HCT116 (cell line): ENCODE measurements around the gene AARS1. TPM values are rescaled to one million over a fixed set of nuclear protein-coding genes. Genes with fewer than 3 reads are reported as not detected.

Source experiments
- ATAC-seq: fragments of 200-7000 bp; cut with Tn5 transposase; 2 replicates; pipeline ENCODE4 v1.9.1; 2020; ENCODE audit warnings: mild to moderate bottlenecking, moderate library complexity
- BruUV-seq: library from RNA; stranded (reverse); fragments of 400-500 nt; replicated peaks from 2 replicates; lab custom pipeline; 2021; lab: Mats Ljungman, UMichigan
- CTCF ChIA-PET: fragments of 300-600 bp; sonication (Branson Sonifier 250); formaldehyde crosslinking; loops from one replicate; lab custom pipeline; 2021; ENCODE audit warnings: antibody characterized with exemption; lab: Charles Lee
- POLR2A ChIA-PET: fragments of 300-600, 350-600 bp; sonication (Branson Sonifier 250); formaldehyde crosslinking; loops from one replicate; lab custom pipeline; 2021; ENCODE audit warnings: antibody characterized with exemption; lab: Charles Lee
- RAD21 ChIA-PET, 2 experiments: fragments of 300-600 bp; sonication (Branson Sonifier 250); formaldehyde crosslinking; loops; one replicate each; lab custom pipeline; 2023; ENCODE audit warnings: low total read pairs in 2 of 2; ENCODE audit not compliant: uncharacterized antibody in 2 of 2, unreplicated experiment in 2 of 2, low non-redundant PET in 1 of 2; lab: Charles Lee
- DNase-seq: peaks from one replicate; pipeline ENCODE4 v3.0.0-alpha.2; 2010; ENCODE audit warnings: low read depth, low spot score
- H2AFZ ChIP-seq: fragments of 200-600 bp; shearing (Covaris generic), sonication (generic); 2 replicates; pipeline ENCODE4 v1.6.1; 2017; ENCODE audit warnings: low read depth, mixed run types, mixed read lengths, antibody characterized with exemption, low read length; ENCODE audit not compliant: poor library complexity, severe bottlenecking
- H3K27ac ChIP-seq: 2 replicates; pipeline ENCODE4 v1.5.1; 2012; ENCODE audit warnings: low read depth, low read length
- H3K27me3 ChIP-seq: fragments of 200-600 bp; sonication (generic); 2 replicates; pipeline ENCODE4 v1.6.1; 2016; ENCODE audit warnings: mixed run types, low read length, mixed read lengths; ENCODE audit not compliant: insufficient read depth
- H3K36me3 ChIP-seq, 2 experiments: fragments of 200-500 bp in 1 of 2; fragments of 200-600 bp in 1 of 2; sonication (Bioruptor generic) in 1 of 2; sonication (generic) in 1 of 2; 2 replicates each; pipeline versions ENCODE4 v1.5.1 to v1.6.1; 2014 to 2016; ENCODE audit warnings: low read length in 2 of 2, inconsistent platforms in 1 of 2, mixed read lengths in 1 of 2, mixed run types in 1 of 2; ENCODE audit not compliant: insufficient read depth in 2 of 2, control insufficient read depth in 1 of 2
- H3K4me1 ChIP-seq, 2 experiments: fragments of 200-600 bp in 1 of 2; sonication (generic) in 1 of 2; 2 replicates each; pipeline versions ENCODE4 v1.5.1 to v1.6.1; 2012 to 2017; ENCODE audit warnings: low read length in 2 of 2, inconsistent platforms in 1 of 2, mild to moderate bottlenecking in 1 of 2, mixed read lengths in 1 of 2, mixed run types in 1 of 2, moderate library complexity in 1 of 2; ENCODE audit not compliant: insufficient read depth in 2 of 2, control insufficient read depth in 1 of 2
- H3K4me2 ChIP-seq: fragments of 200-600 bp; sonication (generic); 2 replicates; pipeline ENCODE4 v1.6.1; 2017; ENCODE audit warnings: mixed run types, low read length, mixed read lengths
- H3K4me3 ChIP-seq, 2 experiments: fragments of 200-600 bp in 1 of 2; sonication (generic) in 1 of 2; replicated peaks in 1 of 2; 2 replicates each; pipeline ENCODE4 v1.5.1; 2011 to 2016; ENCODE audit warnings: low read length in 2 of 2, control low read depth in 1 of 2, low read depth in 1 of 2, mild to moderate bottlenecking in 1 of 2, mixed read lengths in 1 of 2, mixed run types in 1 of 2
- H3K79me2 ChIP-seq: fragments of 200-600 bp; sonication (generic); 2 replicates; pipeline ENCODE4 v1.6.1; 2017; ENCODE audit warnings: mild to moderate bottlenecking, mixed run types, low read length, moderate library complexity, mixed read lengths; ENCODE audit not compliant: insufficient read depth
- H3K9ac ChIP-seq: fragments of 200-600 bp; sonication (generic); 2 replicates; pipeline ENCODE4 v1.6.1; 2016; ENCODE audit warnings: low read length, mixed read lengths
- H3K9me2 ChIP-seq: fragments of 200-600 bp; sonication (generic), shearing (Covaris generic); 2 replicates; pipeline ENCODE4 v1.6.1; 2017; ENCODE audit warnings: mixed run types, mild to moderate bottlenecking, moderate library complexity; ENCODE audit not compliant: insufficient read depth
- H3K9me3 ChIP-seq, 2 experiments: fragments of 200-500 bp in 1 of 2; fragments of 200-600 bp in 1 of 2; sonication (Bioruptor generic) in 1 of 2; sonication (generic) in 1 of 2; 2 replicates each; pipeline ENCODE4 v1.6.1; 2014 to 2017; ENCODE audit warnings: low read length in 2 of 2, mixed read lengths in 2 of 2, inconsistent platforms in 1 of 2, low read depth in 1 of 2, mild to moderate bottlenecking in 1 of 2, mixed run types in 1 of 2, moderate library complexity in 1 of 2; ENCODE audit not compliant: control insufficient read depth in 1 of 2, insufficient read depth in 1 of 2
- H4K20me1 ChIP-seq: fragments of 200-600 bp; sonication (generic), shearing (Covaris generic); 2 replicates; pipeline ENCODE4 v1.6.1; 2017; ENCODE audit warnings: mixed run types, mild to moderate bottlenecking, moderate library complexity; ENCODE audit not compliant: insufficient read depth
- ATF3 ChIP-seq: IDR thresholded peaks from 2 replicates; pipeline ENCODE4 v1.6.1; 2012
- CBX3 ChIP-seq: IDR thresholded peaks from 2 replicates; pipeline ENCODE4 v1.6.1; 2012; ENCODE audit warnings: low read depth
- EGR1 ChIP-seq: IDR thresholded peaks from 2 replicates; pipeline ENCODE4 v1.6.1; 2012; ENCODE audit warnings: low read depth
- ELF1 ChIP-seq: IDR thresholded peaks from 2 replicates; pipeline ENCODE4 v1.6.1; 2012; ENCODE audit warnings: low read depth, borderline replicate concordance
- FOSL1 ChIP-seq: IDR thresholded peaks from 2 replicates; pipeline ENCODE4 v1.6.1; 2012; ENCODE audit warnings: low read depth
- POLR2A ChIP-seq: IDR thresholded peaks from 2 replicates; pipeline ENCODE4 v1.7.0; 2011; ENCODE audit warnings: borderline replicate concordance; ENCODE audit not compliant: insufficient read depth, insufficient read length; ENCODE audit errors: extremely low read depth
- SIN3A ChIP-seq: IDR thresholded peaks from 2 replicates; pipeline ENCODE4 v1.6.1; 2012; ENCODE audit warnings: low read depth
- SP1 ChIP-seq: IDR thresholded peaks from 2 replicates; pipeline ENCODE4 v1.6.1; 2012; ENCODE audit warnings: low read depth
- YY1 ChIP-seq: IDR thresholded peaks from 2 replicates; pipeline ENCODE4 v1.6.1; 2011; ENCODE audit warnings: low read length, low read depth, moderate library complexity, mild to moderate bottlenecking; ENCODE audit not compliant: insufficient replicate concordance; ENCODE audit errors: extremely low read depth
- ZFX ChIP-seq: fragments of 450-650 bp; IDR thresholded peaks from 2 replicates; pipeline ENCODE4 v1.6.1; 2017
- ZNF274 ChIP-seq: fragments of 200-500 bp; sonication (Bioruptor generic); IDR thresholded peaks from 2 replicates; pipeline ENCODE4 v1.6.1; 2014; ENCODE audit warnings: mild to moderate bottlenecking, low read depth, low read length, inconsistent platforms
- intact Hi-C: fragments of 100-400 bp; cut with micrococcal nuclease; formaldehyde crosslinking; loops from 2 replicates; pipeline ENCODE4 v1.10.0; 2022
- total RNA-seq: library from RNA; stranded (reverse); gene quantifications from one replicate; pipeline ENCODE4 v1.2.1, GENCODE V29; 2021; ENCODE audit not compliant: unreplicated experiment
- TF ChIP-seq, protein P1 (sequence below), 3 experiments: fragments of 200-600 bp in 1 of 3; sonication (generic) in 1 of 3; IDR thresholded peaks in 2 of 3; conservative IDR thresholded peaks in 1 of 3; 2 replicates each; pipeline ENCODE4 v1.5.1; 2012 to 2017; ENCODE audit warnings: low read depth in 2 of 3, low read length in 2 of 3, antibody characterized with exemption in 1 of 3, borderline replicate concordance in 1 of 3, control low read depth in 1 of 3, mild to moderate bottlenecking in 1 of 3, mixed read lengths in 1 of 3, mixed run types in 1 of 3, moderate library complexity in 1 of 3; ENCODE audit not compliant: insufficient read depth in 1 of 3

The AARS1 gene
- total RNA-seq, 1 experiment from 2014 or later: 215 TPM

DNA sequence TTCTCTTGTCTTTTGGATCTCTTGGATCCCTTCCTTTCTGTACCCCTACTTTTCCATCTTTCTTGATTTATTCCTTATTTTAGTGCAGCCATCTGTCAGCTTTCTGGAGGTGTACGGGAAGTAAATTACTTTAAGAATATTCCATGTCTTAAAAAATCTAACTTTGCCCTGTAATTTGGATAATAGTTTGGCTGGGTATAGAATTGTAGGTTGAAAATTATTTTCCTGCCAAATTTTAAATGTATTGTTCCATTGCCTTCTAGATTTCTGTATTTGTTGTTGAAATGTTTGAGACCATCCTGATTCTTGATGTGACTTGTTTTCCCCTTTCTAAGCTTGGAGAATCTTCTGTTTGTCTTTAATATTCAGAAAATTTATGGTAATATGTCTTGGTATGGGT lies 11.8 kb upstream of the AARS1 start:
- Histone ChIP-seq H3K36me3 (peaks cover 0 to 4% of the 10 kb centered on the region in 2 experiments; a peak in 1 of 4 replicates), H3K79me2 (peaks cover 60% of the 10 kb centered on the region), H3K27ac (no peak overlapping the region), H4K20me1 (no peaks in the 10 kb centered on the region), H3K4me1 (peaks cover 15 to 21% of the 10 kb centered on the region in 2 experiments), H3K9me3 (peaks cover 0 to 5% of the 10 kb centered on the region in 2 experiments; a peak in 1 of 4 replicates), H2AFZ (no peak overlapping the region), H3K4me2 (no peak overlapping the region), H3K9me2 (no peaks in the 10 kb centered on the region), H3K4me3 (no peak overlapping the region), H3K27me3 (no peaks in the 10 kb centered on the region), H3K9ac (no peak overlapping the region)
- no peak for ATAC-seq
- ChIA-PET CTCF (no interaction called here), POLR2A (no interaction called here), RAD21 (no interaction called here)
- intact Hi-C loops: no loop called here
- TF ChIP-seq POLR2A: no peak
- no peak for TF ChIP-seq ZNF274
- no peak for TF ChIP-seq SIN3A
- TF ChIP-seq ATF3: no peak
- TF ChIP-seq CBX3: no peak
- no peak for TF ChIP-seq EGR1
- TF ChIP-seq YY1: no peak
- TF ChIP-seq FOSL1: no peak
- TF ChIP-seq ZFX: no peak
- no peak for TF ChIP-seq SP1
- TF ChIP-seq, protein P1, sequence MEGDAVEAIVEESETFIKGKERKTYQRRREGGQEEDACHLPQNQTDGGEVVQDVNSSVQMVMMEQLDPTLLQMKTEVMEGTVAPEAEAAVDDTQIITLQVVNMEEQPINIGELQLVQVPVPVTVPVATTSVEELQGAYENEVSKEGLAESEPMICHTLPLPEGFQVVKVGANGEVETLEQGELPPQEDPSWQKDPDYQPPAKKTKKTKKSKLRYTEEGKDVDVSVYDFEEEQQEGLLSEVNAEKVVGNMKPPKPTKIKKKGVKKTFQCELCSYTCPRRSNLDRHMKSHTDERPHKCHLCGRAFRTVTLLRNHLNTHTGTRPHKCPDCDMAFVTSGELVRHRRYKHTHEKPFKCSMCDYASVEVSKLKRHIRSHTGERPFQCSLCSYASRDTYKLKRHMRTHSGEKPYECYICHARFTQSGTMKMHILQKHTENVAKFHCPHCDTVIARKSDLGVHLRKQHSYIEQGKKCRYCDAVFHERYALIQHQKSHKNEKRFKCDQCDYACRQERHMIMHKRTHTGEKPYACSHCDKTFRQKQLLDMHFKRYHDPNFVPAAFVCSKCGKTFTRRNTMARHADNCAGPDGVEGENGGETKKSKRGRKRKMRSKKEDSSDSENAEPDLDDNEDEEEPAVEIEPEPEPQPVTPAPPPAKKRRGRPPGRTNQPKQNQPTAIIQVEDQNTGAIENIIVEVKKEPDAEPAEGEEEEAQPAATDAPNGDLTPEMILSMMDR (IDR thresholded peaks at IDR 0.05 in 2 of 3, conservative IDR thresholded peaks at IDR 0.05 in 1 of 3; ENCODE audit: borderline replicate concordance in 1 of 3, insufficient read depth in 1 of 3, low read depth in 2 of 3, low read length in 2 of 3): no peak
- TF ChIP-seq ELF1: no peak
- BruUV-seq: no TSS peak
- no peak for DNase-seq
